HG03064 (cell line): ENCODE results near the gene MRPS2.

Source experiments
- ATAC-seq: cut with Tn5 transposase; IDR thresholded peaks from one replicate; pipeline ENCODE4 v1.9.1; 2021; ENCODE audit warnings: low read depth; ENCODE audit not compliant: unreplicated experiment

MRPS2 gene

DNA sequence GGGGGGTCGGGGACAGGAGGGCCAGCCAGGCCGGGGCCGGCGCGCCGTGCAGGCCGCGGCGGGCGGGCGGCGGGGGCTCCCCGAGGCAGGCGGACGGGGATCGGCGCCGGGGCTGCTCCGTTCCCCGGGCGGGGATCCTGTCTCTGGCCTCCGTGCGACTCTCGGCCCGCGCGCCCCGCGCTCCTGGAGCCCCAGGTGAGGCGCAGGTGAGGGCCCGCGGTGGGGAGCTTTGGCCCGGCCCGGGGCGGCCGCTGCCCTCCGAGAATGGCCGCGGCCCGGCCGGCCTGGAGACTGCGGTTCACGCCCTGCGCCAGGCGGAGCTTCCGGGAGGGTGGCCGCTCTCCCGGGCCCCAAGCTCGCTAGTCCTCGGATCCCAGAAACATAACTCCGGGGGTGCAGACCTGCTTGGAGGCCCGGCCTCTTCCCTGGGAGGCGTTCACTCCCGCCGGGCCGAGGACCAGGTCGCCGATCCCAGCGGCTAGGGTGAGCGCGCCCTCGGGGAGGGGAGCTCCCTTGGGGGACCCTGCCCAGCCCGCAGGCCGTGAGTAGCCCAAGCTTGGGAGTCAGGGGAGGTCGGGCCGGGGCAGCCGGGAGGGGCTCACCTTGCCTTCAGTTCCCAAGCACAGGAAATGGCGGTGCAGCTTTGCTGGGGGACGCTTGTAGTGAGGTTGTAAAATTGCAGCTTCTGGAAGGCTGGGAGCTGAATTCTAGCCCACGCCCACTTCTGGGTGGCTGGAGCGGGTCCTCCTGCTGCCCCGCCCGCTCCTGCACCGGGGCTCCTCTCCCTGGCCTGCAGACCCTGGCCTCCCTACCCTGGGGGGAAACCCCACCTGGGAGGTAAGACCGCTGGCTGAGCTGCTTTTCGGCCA is 20.2 kb upstream of the MRPS2 start:
- no peak for ATAC-seq

- no peak for ATAC-seq
Measured at GRCh38 chr9:135480940-135481310, 19.6 kb upstream of the MRPS2 start.

DNA sequence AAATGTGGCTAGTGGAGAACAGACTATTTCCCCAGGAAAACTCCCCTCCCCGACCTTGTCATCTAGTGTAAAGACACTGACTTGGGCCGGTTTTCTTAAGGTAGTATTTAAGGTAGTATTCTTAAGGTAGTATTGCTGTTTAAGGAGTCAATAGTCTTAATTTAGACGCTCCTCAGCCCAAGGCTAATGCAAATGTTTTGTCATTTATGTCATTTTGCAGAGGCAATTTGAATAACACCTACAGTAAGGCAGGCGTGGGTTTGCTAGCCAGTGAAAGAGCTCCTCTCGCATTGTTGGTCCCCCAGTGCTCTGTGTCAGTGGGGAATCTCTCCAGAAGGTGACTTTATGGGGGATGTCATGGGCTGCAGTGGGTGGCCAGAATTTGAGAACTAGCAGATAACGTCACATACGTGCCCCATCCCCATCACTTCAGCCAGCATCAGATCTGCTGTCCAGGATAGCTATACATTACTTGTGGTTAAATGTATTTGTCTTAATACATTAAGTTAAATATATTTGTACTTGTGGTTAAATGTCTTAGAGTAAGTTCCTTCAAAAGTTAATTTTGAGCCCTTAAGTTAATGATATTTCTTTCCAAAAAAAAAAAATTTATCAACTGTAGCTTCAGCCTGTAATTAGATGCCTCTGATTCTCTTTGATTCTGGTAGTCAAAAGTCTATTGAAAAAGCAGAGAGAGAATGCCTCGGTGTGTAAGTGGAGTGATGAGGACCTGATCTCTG is 18.3 kb upstream of the MRPS2 start:
- ATAC-seq = no peak

GRCh38 chr9:135484460-135485277 is 15.8 kb upstream of the MRPS2 start:
- ATAC-seq = no peak

- no peak for ATAC-seq
Measured at GRCh38 chr9:135485385-135485784, 15.1 kb upstream of the MRPS2 start.

DNA sequence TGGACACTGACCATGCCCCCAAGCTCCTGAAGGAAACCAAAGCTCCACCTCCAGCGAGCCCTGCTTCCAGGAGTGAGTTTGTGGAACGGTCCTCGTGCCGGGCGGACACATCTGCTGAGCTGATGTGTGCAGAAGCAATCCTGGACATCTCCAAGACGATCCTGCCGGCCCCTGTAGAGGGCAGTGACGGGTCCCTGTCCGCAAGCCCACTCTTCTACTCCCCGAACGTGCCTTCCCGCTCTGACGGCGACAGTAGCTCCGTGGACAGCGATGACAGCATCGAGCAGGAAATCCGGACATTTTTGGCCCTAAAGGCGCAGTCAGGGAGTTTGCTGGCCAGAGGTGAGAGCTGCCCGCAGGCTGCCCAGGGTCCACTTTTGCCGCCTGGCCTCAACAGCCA is 14.7 kb upstream of the MRPS2 start:
- no peak for ATAC-seq

DNA sequence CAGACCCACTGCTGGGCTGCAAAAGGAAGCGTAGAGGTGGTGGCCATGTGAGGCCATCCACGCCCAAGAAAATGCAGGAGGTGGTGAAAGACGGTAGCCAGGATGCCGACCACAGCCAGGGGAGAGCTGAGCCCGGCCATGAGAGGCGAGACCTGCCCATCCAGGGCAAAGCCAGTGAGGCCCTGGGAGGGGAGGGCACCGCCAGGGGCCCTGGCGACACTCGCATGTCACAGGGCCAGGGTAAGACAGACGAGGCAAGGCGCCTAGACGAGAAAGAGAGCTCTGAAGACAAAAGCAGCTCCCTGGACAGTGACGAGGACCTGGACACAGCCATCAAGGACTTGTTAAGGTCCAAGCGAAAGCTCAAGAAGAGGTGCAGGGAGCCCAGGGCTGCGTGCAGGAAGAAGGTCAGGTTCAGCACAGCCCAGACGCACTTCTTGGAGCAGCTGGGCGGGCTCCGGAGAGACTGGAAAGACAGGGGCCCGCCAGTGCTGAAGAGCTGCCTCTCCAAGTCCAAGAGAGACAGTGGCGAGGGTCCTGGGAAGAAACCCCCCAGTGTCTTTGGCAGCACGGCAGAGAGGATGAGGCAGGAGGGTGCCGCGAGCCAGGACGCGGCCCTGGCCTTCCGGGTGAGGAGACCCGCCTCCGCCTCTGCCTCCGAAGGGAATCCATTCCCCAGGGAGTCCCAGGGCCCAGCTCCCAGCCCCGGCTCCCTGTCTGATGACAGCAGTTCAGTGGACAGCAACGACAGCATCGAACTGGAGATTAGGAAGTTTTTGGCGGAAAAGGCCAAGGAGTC is 14.0 kb upstream of the MRPS2 start:
- ATAC-seq = no peak

GRCh38 chr9:135487281-135488012 is 13.0 kb upstream of the MRPS2 start:
- ATAC-seq = no peak

DNA sequence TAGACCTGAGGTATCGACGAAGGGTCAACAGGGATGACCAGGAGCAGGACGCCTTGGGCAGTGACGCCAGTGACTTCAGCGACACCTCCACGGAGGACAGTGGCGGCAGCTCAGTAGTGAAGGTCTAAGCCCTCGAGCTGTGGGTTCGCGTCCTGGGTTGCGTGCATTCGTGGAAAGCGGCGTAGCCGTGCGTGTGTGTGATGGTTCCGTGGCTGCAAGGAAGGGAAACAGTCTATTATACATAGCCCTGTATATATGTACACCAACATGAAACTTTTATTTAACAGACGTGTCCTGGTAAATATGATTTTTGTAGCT is 12.5 kb upstream of the MRPS2 start:
- no peak for ATAC-seq

DNA sequence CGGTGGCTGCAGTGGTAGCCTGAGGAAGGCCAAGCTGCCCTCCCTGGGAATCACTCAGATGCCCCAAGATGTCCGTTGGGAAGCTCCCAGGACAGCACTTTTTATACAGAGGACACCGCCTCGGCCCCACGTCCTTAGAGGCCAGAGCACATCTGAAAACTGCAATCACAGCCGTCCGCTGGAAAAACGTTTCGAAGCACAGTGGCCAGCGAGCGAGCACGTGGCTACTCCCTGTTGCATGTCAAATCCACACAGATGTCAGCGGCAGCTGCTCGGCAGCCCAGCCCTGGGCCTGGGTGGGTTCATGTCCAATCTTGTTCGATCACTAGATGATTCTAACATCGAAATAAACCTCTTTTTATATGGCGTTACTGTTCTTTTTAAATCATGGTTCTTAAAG is 12.0 kb upstream of the MRPS2 start:
- ATAC-seq = no peak

DNA sequence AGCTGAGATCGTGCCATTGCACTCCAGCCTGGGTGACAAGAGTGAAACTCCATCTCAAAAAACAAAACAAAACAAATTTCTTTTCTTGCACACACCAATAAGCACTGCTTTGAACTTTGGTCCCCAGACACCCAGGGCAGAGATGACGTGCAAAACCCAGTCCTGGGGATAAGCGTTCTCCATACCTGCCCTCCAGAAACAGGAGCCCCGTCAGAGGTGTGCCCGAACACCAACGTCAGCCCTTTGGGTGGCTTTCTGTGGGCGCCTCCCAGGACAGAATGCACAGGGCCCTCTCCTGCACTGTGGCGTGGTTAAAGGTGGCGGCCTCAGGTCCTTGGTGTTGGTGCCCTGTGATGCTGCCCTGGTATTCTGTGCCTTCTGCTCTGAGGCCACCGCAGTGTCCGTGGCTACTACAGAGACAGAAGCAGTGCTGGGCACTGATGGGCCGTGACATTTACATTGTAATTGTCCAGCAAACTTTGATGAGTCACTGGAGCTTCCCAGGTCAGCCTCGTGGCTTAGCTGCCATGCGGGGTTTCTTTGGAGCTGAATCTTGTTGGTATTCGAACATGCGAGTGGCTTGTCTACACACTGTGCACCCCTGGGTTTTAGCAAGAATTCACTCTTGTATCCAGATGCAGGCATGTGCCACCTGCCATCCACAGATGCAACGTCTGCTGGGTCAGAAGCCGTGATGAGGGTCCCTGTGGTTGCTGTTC is 11.1 kb upstream of the MRPS2 start:
- ATAC-seq = no peak

- no peak for ATAC-seq
Measured at GRCh38 chr9:135490166-135490870, 10.2 kb upstream of the MRPS2 start.

- no peak for ATAC-seq
Measured at GRCh38 chr9:135490980-135491464, 9.5 kb upstream of the MRPS2 start.

DNA sequence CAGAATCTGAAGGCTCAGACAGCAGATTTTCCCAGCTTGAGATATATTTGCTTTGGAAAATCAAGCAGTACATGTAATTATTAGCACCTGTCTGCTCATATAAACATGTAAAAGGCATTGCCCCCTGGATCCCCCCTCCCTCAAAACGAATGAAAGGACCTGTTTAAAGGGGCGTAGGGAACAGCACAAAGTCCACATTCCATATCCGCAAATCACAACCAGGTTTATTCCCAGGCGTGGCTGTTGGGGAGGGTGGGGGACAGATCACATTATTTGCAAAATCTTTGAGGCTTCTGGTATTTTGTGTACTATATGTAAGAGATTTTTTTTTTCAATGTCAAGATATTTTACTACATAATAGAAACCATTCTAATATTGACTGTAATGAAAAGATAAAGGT is 8.7 kb upstream of the MRPS2 start:
- no peak for ATAC-seq

DNA sequence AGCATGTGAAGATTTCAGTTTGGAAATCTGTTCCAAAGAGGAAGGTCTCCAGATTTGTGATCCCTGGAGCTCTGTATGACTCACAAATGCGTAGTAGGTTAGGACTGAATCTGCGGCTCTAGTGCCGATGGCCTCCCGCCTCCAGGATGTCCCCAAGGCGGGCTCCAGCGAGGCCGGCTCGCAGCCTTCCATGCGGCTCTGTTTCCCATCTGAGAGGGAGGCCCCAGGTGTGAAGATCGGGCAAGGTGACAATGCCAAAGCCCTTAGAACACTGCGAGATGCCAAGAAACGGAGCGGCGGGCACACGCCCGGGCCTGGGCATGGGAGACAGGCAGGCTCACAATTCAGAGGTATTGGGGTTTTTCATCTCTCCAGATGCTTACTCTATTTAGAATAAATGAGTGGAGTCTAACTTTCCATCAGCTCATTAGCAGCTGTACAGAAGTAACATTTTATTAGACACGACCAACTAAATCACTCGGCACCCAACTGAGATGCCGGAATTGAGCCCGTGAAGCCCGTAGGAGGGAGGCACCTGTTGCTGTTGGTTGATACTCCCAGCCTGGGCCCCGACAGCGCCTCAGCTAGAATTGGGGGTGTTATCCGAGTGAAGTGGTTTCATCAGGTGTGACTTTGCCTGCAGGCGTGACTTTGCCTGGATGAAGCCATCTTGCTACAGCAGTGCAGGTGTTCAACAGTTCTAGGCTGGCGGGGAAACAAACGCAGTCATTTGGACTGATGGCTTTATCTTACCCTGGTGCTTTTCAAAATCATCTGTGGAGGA is 7.4 kb upstream of the MRPS2 start:
- ATAC-seq = no peak

DNA sequence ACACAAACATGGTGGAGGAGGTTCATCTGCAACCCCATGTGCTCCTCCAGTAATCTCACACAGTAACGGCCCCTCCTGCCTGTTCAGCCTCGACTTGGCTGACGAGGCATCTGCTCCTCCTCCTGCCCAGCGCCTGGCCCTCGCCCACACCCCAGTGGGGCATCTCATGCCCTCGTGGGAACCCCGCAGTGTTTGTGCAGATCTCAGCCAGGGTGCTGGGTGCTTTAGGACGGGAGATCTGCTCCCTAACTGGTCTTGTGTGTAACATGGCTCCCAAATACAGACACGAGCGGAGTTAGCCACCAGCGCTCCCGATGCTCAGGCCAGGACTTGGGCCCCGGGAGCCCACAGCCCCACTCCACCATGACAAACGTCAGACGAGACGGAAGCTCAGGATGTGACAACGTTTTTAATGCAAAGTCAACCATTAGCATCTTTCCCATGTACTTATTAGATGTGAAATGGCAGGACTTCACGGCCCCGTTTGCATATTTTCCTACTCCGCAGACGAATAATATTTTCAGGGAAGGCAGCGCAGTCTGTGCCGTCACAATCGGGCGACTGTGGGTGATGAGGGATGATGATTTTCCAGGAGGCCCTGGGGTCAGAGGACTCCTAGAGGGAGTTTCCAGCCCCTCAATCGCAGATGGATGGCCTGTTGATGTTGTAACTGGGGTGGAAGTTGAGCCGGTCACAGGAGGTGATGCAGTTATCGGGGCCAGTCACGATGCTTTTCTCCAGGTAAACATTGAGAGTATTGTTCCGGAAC is 5.5 kb upstream of the MRPS2 start:
- ATAC-seq = no peak
